ACHN (cell line): ENCODE data around the gene FXYD7.
A peak's percentile ranks its signal among the peaks of the same experiment; 100 is the strongest.
"Not testable (repeated sequence)": the region's sequence is repeated elsewhere in the genome, so short reads cannot be mapped to it uniquely, and the experiment has no call there.

Source experiments
- DNase-seq: peaks from one replicate; pipeline ENCODE4 v3.0.0-alpha.2; 2015
- in situ Hi-C: cut with HindIII; loops from 2 replicates; pipeline ENCODE4 v1.10.0; 2017; ENCODE audit warnings: low sequenced_read_pairs, low pct_ligation_motif_present, low pct_unique_long_range_greater_than_20kb

FXYD7 gene

GRCh38 chr19:35124098-35125060, 18.7 kb upstream of the FXYD7 start:
- peak; percentile 80 for DNase-seq

GRCh38 chr19:35125270-35125717, 17.8 kb upstream of the FXYD7 start:
- DNase-seq: no peak
- in situ Hi-C loops: no loop called here

More at GRCh38 chr19:35124098-35125060, 18.7 kb upstream of the FXYD7 start:
- in situ Hi-C loops: no loop called here

- in situ Hi-C loops: no loop called here
- no peak for DNase-seq
These were observed 17.1 kb upstream of the FXYD7 start for GRCh38 chr19:35125749-35126623.

- in situ Hi-C loops: no loop called here
These were observed 16.5 kb upstream of the FXYD7 start for GRCh38 chr19:35126624-35126959.

GRCh38 chr19:35127871-35128270, 15.2 kb upstream of the FXYD7 start:
- no peak for DNase-seq
- in situ Hi-C loops: no loop called here

More at GRCh38 chr19:35126624-35126959, 16.5 kb upstream of the FXYD7 start:
- no peak for DNase-seq

GRCh38 chr19:35128398-35129057, 14.5 kb upstream of the FXYD7 start:
- no peak for DNase-seq
- in situ Hi-C loops: no loop called here

GRCh38 chr19:35129724-35130274, 13.3 kb upstream of the FXYD7 start:
- in situ Hi-C loops, DNase-seq: not testable (repeated sequence)

GRCh38 chr19:35130761-35131720, 12.0 kb upstream of the FXYD7 start:
- DNase-seq: no peak
- in situ Hi-C loops: no loop called here

GRCh38 chr19:35132254-35132653, 10.8 kb upstream of the FXYD7 start:
- in situ Hi-C loops: no loop called here
- no peak for DNase-seq

GRCh38 chr19:35133826-35134225, 9.2 kb upstream of the FXYD7 start:
- in situ Hi-C loops: no loop called here
- no peak for DNase-seq

GRCh38 chr19:35134601-35135242, 8.3 kb upstream of the FXYD7 start, which contains the start of gene LGI4:
LGI4 (minus strand) TSS chr19:35135059; CDS start chr19:35134680, 379 bp downstream.
- in situ Hi-C loops: no loop called here
- DNase-seq: no peak

GRCh38 chr19:35135389-35135909, 7.6 kb upstream of the FXYD7 start:
- DNase-seq: peak; percentile 56
- in situ Hi-C loops: no loop called here

- no peak for DNase-seq
- in situ Hi-C loops: no loop called here
These were observed 6.8 kb upstream of the FXYD7 start for GRCh38 chr19:35136231-35136630.

- in situ Hi-C loops: no loop called here
- DNase-seq: no peak
These were observed 5.9 kb upstream of the FXYD7 start for GRCh38 chr19:35136977-35137702.

- in situ Hi-C loops: no loop called here
- no peak for DNase-seq
These were observed 4.7 kb upstream of the FXYD7 start, which contains the start of gene FXYD1 for GRCh38 chr19:35138305-35138892. FXYD1 (plus strand) TSS chr19:35138824; CDS start chr19:35140080, 1,256 bp downstream.
